Activated CD4-positive, CD25-positive, alpha-beta regulatory T cell (primary cell): ENCODE data around the gene EXD3.

Source experiments
- DNase-seq, 4 experiments: peaks; one replicate each; lab custom pipeline; 2025; lab: John Stamatoyannopoulos, UW

The EXD3 gene

GRCh38 chr9:137306066-137306849, 116.7 kb downstream of the EXD3 start:
- no peak for DNase-seq

DNA sequence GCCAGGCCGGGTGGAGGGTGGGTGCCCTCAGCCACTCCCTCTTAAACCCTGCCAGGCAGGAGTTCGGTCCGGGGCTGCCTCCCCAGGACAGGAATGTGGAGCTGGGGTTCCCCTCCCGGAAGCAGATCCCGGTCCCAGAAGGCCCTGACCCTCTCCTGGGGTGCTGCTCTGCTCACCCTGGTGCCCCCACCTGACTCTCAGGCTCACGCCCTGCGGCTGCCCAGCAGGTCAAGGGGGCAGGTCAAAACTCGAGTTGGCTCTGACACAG, 117.2 kb downstream of the EXD3 start:
- DNase-seq = no peak

DNA sequence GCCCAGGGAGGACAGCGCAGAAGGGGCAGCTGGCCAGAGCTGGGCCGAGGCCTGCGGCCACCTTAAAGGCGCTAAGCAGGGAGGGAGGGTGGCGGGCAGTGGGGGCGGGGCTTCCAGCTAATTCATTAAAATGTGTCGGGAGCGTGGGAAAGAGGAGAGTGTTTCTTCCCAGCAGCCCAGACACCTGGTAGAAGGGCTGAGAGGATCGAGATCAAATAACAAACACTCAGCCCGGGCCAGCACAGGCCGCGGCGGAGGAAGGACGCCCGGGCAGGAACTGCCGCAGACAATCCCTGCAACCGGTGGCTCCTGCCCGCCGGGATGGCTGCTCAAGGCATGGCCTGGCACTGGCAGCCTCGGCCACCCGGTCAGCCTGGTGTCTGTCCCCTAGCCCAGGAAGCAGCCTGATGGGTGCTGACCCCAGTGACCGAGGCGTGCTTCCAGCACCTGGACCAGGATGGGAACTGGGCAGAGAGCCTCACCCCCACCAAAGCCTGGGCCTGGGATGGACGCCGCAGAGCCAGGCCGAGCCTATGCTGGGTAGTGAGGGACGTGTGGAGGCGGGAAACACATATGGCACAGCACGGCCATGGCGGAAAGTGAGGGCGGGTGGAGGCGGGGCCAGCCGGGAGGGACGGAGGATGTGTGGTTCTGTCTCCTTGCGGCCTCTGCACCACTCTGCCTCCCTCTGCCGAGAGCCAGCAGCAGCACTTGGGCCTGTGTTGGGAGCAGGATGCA, 117.7 kb downstream of the EXD3 start:
- peak in 3 of 4 experiments; percentile 38 to 53 (median 38) for DNase-seq

GRCh38 chr9:137304383-137305059, 118.4 kb downstream of the EXD3 start:
- DNase-seq = no peak

DNA sequence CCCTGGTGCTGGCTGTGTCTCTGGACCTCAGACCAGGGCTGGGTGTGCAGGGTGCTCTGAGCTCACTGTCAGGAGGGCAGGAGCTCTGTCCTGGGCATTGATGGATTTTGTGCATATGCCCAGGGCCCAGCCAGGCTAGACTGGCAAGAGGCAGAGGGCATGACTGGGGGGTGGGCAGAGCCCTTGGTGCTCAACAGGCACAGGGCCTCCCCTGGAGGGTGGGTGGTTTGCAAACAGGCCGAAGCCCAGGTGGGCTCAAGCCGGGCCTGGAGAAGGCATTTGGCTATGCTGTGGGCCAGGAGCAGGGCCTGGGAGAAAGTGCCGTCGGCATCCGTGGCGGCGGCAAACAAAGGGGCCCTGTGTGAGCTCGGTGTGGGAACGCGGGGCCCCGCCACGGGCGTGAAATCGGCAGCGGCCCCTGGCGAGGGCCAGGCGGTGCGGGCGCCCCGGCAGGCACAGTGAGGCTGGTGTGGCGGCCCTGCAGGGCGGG, 119.0 kb downstream of the EXD3 start:
- DNase-seq = no peak

DNA sequence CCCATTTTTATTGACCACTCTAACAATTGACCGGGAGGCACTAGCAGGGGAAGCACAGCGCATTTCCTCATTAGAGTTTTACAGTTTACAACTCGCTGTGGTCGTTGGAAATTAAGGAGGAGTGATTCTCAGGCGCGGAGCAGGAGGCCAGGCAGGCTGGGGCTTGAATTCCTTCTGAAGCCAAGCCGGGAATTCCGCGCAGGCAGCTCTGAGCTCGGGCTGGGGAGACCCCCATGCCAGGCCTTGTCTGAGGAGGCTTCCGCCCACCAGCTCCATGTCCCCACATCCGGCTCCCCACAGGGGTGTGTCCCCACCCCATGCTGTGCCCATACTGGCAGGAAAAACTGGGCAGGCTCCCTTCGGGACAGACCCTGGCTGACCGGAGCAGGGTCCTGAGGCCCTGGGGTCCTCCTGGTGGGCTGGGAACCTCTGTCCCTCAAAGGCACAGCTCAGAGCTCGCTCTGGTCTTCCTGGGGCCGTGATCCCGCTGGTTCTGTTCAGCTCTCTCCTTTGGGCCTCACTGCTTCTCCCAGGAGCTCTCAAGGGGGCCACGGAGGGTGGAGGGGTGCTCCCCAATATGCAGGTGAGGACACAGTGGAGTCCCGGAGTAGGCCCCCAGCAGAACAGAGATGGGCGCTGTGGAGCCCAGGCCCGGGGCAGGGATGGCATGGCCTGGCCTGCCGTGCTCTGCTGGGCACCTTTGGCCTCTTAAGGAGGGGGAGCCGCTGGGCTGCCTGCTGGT, 119.6 kb downstream of the EXD3 start:
- DNase-seq = no peak

DNA sequence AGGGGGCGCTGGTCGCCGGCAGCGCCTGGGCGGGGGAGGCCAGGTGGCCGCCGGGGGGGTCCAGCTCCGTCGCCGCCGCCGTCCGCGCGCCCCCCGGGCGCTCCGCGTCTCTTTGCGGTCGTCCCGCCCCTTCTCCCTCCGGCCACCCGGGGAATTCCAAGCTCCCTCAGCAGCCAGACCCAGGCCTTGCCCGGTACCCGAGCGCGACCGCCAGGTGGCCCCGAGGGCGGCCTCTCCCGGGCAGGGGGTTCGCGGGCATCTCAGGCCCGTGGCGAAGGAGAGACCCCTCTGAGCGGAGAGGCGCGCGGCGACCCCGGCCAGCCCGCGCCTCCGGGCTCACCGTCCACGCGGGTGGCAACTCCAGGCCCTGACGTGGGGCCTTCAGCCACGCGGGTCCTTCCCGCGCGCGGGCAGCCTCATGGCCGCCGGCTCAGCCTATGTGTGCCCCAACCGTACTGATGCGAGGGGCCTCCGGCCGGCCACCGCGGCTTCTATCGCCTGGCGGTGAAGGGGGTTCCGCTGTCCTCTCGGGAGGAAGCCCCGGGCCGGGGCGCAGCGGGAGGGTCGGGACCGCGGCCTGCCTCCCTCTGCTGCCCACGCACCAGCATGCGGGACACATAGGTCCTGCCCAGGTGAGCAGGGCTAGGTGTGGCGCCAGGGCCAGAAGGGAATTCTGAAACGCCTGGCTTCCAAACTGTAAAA, 120.4 kb downstream of the EXD3 start:
- peak in 2 of 4 experiments; percentile 67 to 69 for DNase-seq

DNA sequence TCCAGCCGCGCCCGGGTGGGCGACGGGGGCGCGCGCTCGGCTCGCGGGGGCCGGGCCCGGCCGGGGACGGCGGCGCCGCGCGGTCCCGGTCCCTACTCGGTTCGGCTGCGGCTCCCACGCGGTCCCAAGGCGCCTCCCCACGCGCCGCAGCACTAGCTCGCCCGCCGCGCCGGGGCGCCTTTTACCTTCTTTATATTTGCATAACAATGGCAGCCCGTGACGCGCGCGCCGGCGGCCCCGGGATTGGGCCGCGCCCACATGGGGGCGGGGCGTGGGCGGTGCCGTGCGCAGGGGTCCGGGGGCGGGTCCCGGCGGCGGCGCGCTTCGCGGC, 120.9 kb downstream of the EXD3 start, which contains the start of gene NRARP:
Gene NRARP (minus strand): TSS at position 154 of the 331 bp plus-strand sequence. CDS start 343 bp downstream, outside the sequence.
- DNase-seq = peak; percentile 91 to 95 (median 93)

GRCh38 chr9:137301081-137301947, 121.6 kb downstream of the EXD3 start:
- DNase-seq = no peak

DNA sequence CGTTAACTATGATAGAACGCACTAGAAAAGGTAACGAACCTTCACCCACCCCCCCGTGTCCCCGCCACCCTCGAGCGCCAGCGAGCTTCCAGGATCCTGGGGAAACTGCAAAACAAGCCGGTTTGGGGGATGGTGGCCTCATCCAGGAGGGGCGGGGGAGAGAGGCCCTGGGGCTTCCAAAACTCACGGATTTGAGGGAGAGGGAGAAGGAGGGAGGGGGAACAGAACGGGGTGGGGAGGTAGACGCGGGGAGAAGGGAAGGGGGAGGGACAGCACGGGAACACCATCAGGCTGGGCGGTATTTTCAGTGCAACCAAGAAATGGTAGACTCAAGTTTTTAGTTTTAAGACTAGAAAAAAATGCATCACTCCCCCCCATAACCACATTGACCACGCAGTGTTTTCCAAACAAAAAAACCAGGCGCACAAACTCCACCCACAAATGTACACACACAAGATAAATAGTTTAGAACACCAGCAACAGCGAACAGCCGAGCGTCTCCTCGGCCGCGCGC, 122.3 kb downstream of the EXD3 start:
- no peak for DNase-seq

- no peak for DNase-seq
These were observed 123.0 kb downstream of the EXD3 start for GRCh38 chr9:137299938-137300337.

- DNase-seq = no peak
These were observed 123.8 kb downstream of the EXD3 start for GRCh38 chr9:137299203-137299565.

- DNase-seq = no peak
These were observed 124.4 kb downstream of the EXD3 start for GRCh38 chr9:137298401-137299202.

- no peak for DNase-seq
These were observed 125.0 kb downstream of the EXD3 start for GRCh38 chr9:137297966-137298365.

DNA sequence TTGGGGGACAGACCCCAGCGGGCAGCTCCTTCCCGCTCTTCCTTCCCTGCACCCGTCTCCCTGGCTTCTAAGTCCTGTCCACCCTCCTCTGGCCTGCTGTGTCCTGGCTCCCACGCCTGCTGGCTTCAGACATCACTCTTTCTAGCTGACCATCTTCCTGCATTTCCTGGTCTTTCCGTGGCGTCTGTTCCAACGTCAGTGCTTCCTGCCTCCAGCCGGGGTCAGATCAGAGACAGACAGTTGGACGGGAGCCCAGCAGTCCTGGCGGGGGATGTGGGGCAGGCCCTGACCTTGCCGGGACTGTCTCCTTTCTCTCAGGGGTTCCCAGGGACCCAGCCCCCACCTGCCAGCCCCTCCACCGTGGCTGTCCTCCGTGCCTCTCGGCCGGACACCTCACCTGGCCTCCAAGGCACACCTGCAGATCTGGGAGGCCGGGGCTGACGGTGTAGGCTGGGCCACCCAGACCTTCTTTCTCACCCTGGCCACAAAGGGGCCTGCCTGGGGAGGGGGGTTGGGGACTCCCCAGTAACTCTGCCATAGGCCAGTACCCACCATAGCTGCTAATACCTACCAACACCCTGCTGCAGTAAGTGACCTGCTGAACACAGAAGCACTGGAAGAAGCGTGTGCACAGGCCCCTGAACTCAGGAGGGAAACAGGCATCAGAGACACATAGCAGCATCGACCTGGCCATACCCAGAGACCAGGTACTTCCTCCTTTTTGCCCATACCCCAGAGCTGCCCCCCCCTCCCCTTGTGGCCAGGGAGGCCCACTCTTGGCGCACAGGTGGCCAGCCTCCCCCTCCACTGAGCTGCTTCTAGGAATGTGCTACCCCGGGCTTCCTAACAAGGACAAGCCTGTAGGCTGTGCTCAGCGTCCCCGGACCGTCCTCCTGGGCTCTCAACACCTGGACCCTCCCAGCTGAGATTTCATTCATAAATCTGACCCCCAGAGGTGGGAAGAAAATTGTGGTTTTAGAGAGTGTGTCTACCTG, 126.0 kb downstream of the EXD3 start:
- no peak for DNase-seq

DNA sequence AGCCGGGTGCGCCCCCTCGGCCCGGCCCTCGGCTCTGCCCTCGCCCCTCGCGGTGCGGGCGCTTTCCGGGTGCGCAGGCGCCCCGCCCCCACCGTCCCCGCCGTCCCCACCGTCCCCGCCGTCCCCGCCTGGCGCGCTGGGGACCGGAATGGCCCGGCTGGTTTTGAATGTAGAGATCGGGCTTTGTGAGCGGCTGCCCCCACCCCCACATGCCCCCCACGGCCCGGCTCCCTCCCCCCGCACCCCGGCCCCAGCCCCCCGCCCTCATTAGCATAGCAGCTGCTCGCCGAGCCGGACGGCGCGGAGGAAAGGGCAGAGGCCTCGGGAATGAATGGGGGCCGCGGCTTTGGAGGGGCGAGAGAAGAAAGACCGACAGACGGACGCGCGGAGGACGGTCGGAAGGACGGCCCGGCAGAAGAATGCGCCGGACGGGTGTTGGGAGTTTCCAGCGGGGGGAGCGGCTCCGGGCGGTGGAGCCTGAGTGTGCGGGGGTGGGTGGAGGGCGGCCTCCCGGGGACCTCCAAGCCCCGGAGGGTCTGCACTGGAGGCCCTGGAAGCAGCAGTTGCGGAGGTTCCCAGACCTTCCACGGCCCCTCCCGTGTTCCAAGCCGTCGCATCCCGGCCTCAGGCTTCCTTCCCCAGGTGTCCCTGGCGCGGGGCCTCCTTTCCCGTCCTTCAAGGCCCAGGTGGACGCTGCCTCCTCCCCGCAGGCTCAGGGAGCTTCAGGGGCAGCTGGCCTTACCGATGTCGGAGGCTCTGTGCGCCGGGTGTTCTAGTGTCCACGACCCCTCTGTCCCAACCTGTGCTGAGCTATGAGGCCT, 126.9 kb downstream of the EXD3 start:
- DNase-seq = no peak

- peak in 1 of 4 experiments; percentile 36 for DNase-seq
These were observed 127.6 kb downstream of the EXD3 start for GRCh38 chr9:137295238-137295811.
